HepG2 (cell line): ENCODE results near the gene STEAP1. TPM values are rescaled to one million over a fixed set of nuclear protein-coding genes. Genes with fewer than 3 reads are reported as not detected.

Source experiments
- ATAC-seq: fragments of 200-7000 bp; cut with Tn5 transposase; 3 replicates; pipeline ENCODE4 v1.9.1; 2020; ENCODE audit warnings: mild to moderate bottlenecking, moderate library complexity
- BruUV-seq: library from RNA; stranded (reverse); fragments of 400-500 nt; replicated peaks from 2 replicates; lab custom pipeline; 2021; lab: Mats Ljungman, UMichigan
- CTCF ChIA-PET: fragments of 300-600 bp; formaldehyde crosslinking; extraction: SDS; loops from one replicate; lab custom pipeline; 2021; ENCODE audit warnings: low total read pairs, inconsistent platforms, low intra/inter-chr PET ratio; lab: Yijun Ruan, JAX
- POLR2A ChIA-PET: fragments of 350-600 bp; sonication (Branson Sonifier 250); formaldehyde crosslinking; loops from one replicate; lab custom pipeline; 2020; ENCODE audit warnings: antibody characterized with exemption, inconsistent platforms; lab: Yijun Ruan, JAX
- DNase-seq: peaks from one replicate; pipeline ENCODE4 v3.0.0-alpha.2; 2015; ENCODE audit warnings: low spot score
- FAIRE-seq: peaks from 3 replicates; lab custom pipeline; 2011; peaks lifted over from hg19 to GRCh38; lab: Jason Lieb, UNC
- H2AFZ ChIP-seq: one replicate; pipeline ENCODE4 v1.6.1; 2011; ENCODE audit warnings: low read length, inconsistent platforms
- H3K27ac ChIP-seq: fragments of 300-600 bp; 3 replicates; pipeline ENCODE4 v1.8.0; 2011; ENCODE audit warnings: mixed run types, mild to moderate bottlenecking, mixed read lengths, low read length, inconsistent platforms; ENCODE audit not compliant: insufficient read depth; ENCODE audit errors: extremely low read length
- H3K27me3 ChIP-seq, 2 experiments: fragments of 200-600 bp in 1 of 2; 2 replicates in 1 of 2; 3 replicates in 1 of 2; pipeline versions ENCODE4 v1.6.0 to v1.8.0; 2011; ENCODE audit warnings: low read length in 2 of 2, mild to moderate bottlenecking in 2 of 2, moderate library complexity in 2 of 2, inconsistent platforms in 1 of 2; ENCODE audit not compliant: insufficient read depth in 2 of 2, control insufficient read depth in 1 of 2
- H3K36me3 ChIP-seq, 2 experiments: fragments of 200-600 bp in 1 of 2; replicated peaks in 1 of 2; 2 replicates in 1 of 2; 3 replicates in 1 of 2; pipeline versions ENCODE4 v1.5.1 to v1.8.0; 2011; ENCODE audit warnings: low read length in 2 of 2, inconsistent platforms in 1 of 2; ENCODE audit not compliant: insufficient read depth in 2 of 2, control insufficient read depth in 1 of 2
- H3K4me1 ChIP-seq: 2 replicates; pipeline ENCODE4 v1.5.1; 2012; ENCODE audit warnings: low read length, inconsistent platforms; ENCODE audit not compliant: insufficient read depth
- H3K4me2 ChIP-seq: 2 replicates; pipeline ENCODE4 v1.6.0; 2011; ENCODE audit warnings: low read depth, low read length, inconsistent platforms
- H3K4me3 ChIP-seq, 3 experiments: fragments of 200-600 bp in 1 of 3; sonication (generic), shearing (Covaris generic) in 1 of 3; replicated peaks in 1 of 3; 2 replicates each; pipeline ENCODE4 v1.5.1; 2011 to 2016; ENCODE audit warnings: low read length in 3 of 3, inconsistent platforms in 2 of 3, low read depth in 2 of 3, mild to moderate bottlenecking in 2 of 3, control low read depth in 1 of 3, mixed read lengths in 1 of 3; ENCODE audit not compliant: insufficient read depth in 1 of 3
- H3K79me2 ChIP-seq: one replicate; pipeline ENCODE4 v1.6.1; 2011; ENCODE audit warnings: low read length, inconsistent platforms; ENCODE audit not compliant: insufficient read depth
- H3K9ac ChIP-seq: 2 replicates; pipeline ENCODE4 v1.6.0; 2011; ENCODE audit warnings: mild to moderate bottlenecking, low read depth, low read length, inconsistent platforms; ENCODE audit not compliant: insufficient read depth
- H3K9me3 ChIP-seq: 2 replicates; pipeline ENCODE4 v1.5.1; 2012; ENCODE audit warnings: mild to moderate bottlenecking, low read length
- H4K20me1 ChIP-seq: 2 replicates; pipeline ENCODE4 v1.6.0; 2011; ENCODE audit warnings: inconsistent platforms, mild to moderate bottlenecking, low read length, moderate library complexity; ENCODE audit not compliant: insufficient read depth
- CEBPB ChIP-seq: IDR thresholded peaks from 2 replicates; pipeline ENCODE4 v1.6.1; 2011; ENCODE audit warnings: low read depth, low read length, improper control_type of control experiment, borderline replicate concordance
- HNRNPK ChIP-seq: fragments of 200-400 bp; formaldehyde crosslinking; IDR thresholded peaks from 2 replicates; pipeline ENCODE4 v1.6.1; 2018; ENCODE audit warnings: low read length, low read depth, moderate library complexity, mild to moderate bottlenecking; ENCODE audit not compliant: poor library complexity, severe bottlenecking
- ZNF788 ChIP-seq: sonication (generic); formaldehyde crosslinking; IDR thresholded peaks from 2 replicates; pipeline ENCODE4 v1.5.0; 2020; ENCODE audit warnings: mild to moderate bottlenecking, missing genetic modification reagents, borderline replicate concordance
- WGBS: methylation state at CpG from one replicate; pipeline ENCODE4 v1.1.6; 2017; ENCODE audit warnings: low lambda C conversion rate; 5-methylcytosine and 5-hydroxymethylcytosine counted together
- in situ Hi-C: cut with HindIII; loops from 2 replicates; pipeline ENCODE4 v1.10.0; 2017; ENCODE audit warnings: low pct_unique_long_range_greater_than_20kb; ENCODE audit not compliant: extremely low pct_ligation_motif_present
- intact Hi-C: fragments of 100-400 bp; cut with micrococcal nuclease; formaldehyde crosslinking; loops from one replicate; pipeline ENCODE4 v1.10.0; 2022; ENCODE audit not compliant: unreplicated experiment
- polyA plus RNA-seq, 8 experiments: library from polyadenylated mRNA; depleted of rRNA in 3 of 8; stranded (reverse) in 7 of 8; unstranded in 1 of 8; fragments of >200 nt; fragmentation: Illumina TruSeq in 4 of 8; extraction: Trizol in 4 of 8; gene quantifications; 2 replicates each; pipeline versions ENCODE4 v1.2.1 to v1.2.3, GENCODE V29; 2011 to 2016; ENCODE audit warnings: low read depth in 4 of 8, missing spikeins in 1 of 8, mixed read lengths in 1 of 8; ENCODE audit not compliant: insufficient read depth in 1 of 8
- total RNA-seq, 5 experiments: library from RNA; depleted of rRNA; stranded (reverse); fragments of >200 nt; fragmentation: Illumina TruSeq; extraction: Trizol; gene quantifications; 2 replicates each; pipeline ENCODE4 v1.2.3, GENCODE V29; 2016; ENCODE audit warnings: low read depth in 1 of 5
- TF ChIP-seq, protein P1 (sequence below): fragments of 450-650 bp; IDR thresholded peaks from 2 replicates; pipeline ENCODE4 v1.6.1; 2017; ENCODE audit warnings: mild to moderate bottlenecking

STEAP1 gene
- total and polyA plus RNA-seq, 2 of the 13 experiments (the other 11 are each of a cell fraction or from before 2014, with no cell fraction given), result 23.2 to 24.2 TPM

DNA sequence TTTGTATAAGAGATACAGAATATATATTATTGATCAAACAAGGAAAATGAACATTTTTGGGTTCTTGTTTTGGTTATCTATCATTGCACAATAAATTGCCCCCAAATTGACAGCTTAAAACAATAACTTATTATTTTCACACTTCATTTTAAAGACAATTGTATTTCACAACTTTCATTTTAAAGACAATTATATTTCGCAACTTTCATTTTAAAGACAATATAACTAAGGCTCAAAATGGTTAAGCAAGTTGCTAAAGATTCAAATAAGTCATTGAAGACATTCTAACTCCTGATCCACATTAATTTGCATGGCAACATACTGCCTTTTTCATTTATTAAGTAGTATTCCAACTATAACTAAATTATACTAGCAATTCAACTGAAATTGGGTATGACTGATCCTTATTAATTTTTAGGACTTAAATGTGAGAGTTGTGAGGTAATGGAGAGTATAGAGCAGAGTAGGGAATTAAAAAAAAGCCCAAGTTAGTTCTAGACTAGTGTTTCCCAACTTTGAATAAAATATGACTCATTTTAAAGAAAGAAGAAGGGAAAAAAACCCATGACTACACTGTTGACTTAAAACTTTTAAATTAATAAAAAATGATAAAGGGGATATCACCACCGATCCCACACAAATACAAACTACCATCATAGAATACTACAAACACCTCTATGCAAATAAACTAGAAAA lies 47.4 kb downstream of the STEAP1 start:
- no peak overlapping the region for H3K4me3 ChIP-seq
- no peak overlapping the region for H3K9ac ChIP-seq
- in situ Hi-C loops, result no loop called here
- no peaks in the 10 kb centered on the region for H3K79me2 ChIP-seq
- no peaks in the 10 kb centered on the region for H4K20me1 ChIP-seq
- no peaks in the 10 kb centered on the region for H3K9me3 ChIP-seq
- POLR2A ChIA-PET, result no interaction called here
- H3K36me3 ChIP-seq, result no peaks in the 10 kb centered on the region
- 0 out of 2 replicates have a peak, but pooled peaks cover 9% of the 10 kb centered on the region for H3K4me1 ChIP-seq
- no peak overlapping the region for H3K27ac ChIP-seq
- intact Hi-C loops, result no loop called here
- BruUV-seq, result no TSS peak
- H3K4me2 ChIP-seq, result no peak overlapping the region
- TF ChIP-seq CEBPB, result peak; percentile 81
- TF ChIP-seq, protein P1, sequence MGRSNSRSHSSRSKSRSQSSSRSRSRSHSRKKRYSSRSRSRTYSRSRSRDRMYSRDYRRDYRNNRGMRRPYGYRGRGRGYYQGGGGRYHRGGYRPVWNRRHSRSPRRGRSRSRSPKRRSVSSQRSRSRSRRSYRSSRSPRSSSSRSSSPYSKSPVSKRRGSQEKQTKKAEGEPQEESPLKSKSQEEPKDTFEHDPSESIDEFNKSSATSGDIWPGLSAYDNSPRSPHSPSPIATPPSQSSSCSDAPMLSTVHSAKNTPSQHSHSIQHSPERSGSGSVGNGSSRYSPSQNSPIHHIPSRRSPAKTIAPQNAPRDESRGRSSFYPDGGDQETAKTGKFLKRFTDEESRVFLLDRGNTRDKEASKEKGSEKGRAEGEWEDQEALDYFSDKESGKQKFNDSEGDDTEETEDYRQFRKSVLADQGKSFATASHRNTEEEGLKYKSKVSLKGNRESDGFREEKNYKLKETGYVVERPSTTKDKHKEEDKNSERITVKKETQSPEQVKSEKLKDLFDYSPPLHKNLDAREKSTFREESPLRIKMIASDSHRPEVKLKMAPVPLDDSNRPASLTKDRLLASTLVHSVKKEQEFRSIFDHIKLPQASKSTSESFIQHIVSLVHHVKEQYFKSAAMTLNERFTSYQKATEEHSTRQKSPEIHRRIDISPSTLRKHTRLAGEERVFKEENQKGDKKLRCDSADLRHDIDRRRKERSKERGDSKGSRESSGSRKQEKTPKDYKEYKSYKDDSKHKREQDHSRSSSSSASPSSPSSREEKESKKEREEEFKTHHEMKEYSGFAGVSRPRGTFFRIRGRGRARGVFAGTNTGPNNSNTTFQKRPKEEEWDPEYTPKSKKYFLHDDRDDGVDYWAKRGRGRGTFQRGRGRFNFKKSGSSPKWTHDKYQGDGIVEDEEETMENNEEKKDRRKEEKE, result no peak
- ATAC-seq (no peak), FAIRE-seq (no peak), DNase-seq (no peak)
- H3K27me3 ChIP-seq, result no peaks in the 10 kb centered on the region
- H2AFZ ChIP-seq, result no peak overlapping the region
- WGBS, result 59% methylated on average over 2 of the region's 2 CpGs
- CTCF ChIA-PET, result no interaction called here

DNA sequence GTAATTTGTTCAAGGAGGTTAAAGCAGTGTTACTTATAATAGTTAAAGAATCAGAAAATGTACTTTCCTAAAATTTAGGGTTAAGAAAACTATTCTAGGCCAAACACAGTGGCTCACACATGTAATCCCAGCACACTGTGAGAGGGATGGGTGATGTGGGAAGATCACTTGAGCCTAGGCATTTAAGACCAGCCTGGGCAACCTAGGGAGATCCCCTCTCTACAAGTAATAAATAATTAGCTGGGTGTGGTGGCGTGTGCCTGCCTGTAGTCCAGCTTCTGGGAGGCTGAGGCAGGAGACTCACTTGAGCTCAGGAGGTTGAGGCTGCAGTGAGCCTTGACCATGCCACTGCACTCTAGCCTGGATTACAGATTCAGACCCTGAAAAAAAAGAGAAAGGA lies 53.7 kb downstream of the STEAP1 start:
- H4K20me1 ChIP-seq, result no peaks in the 10 kb centered on the region
- CTCF ChIA-PET, result no interaction called here
- H3K4me1 ChIP-seq, result peaks cover 14% of the 10 kb centered on the region
- FAIRE-seq, result no peak
- in situ Hi-C loops, result no loop called here
- no peak for TF ChIP-seq ZNF788
- peak; percentile 8 for TF ChIP-seq HNRNPK
- TF ChIP-seq, all 625 proteins: peak for 1
- intact Hi-C loops, result no loop called here
- H3K4me2 ChIP-seq, result no peak overlapping the region
- no peak overlapping the region for H3K27ac ChIP-seq
- no peak overlapping the region for H2AFZ ChIP-seq
- ATAC-seq (no peak), DNase-seq (no peak)
- H3K27me3 ChIP-seq, result peaks cover 0 to 5% of the 10 kb centered on the region in 2 experiments; a peak in 1 of 5 replicates
- WGBS, result 68% methylated on average over 1 of the region's 1 CpG
- POLR2A ChIA-PET, result no interaction called here
- no peak overlapping the region for H3K9ac ChIP-seq
- H3K36me3 ChIP-seq, result no peaks in the 10 kb centered on the region
- peaks cover 3% of the 10 kb centered on the region for H3K79me2 ChIP-seq
- H3K9me3 ChIP-seq, result no peaks in the 10 kb centered on the region
- no peak overlapping the region for H3K4me3 ChIP-seq
- no TSS peak for BruUV-seq
